GM12874 (cell line): ENCODE measurements around the gene HPSE2.

Source experiments
- CTCF ChIP-seq: IDR thresholded peaks from 2 replicates; pipeline ENCODE4 v1.5.1; 2011; ENCODE audit warnings: low read depth, mild to moderate bottlenecking, control low read depth, low read length, moderate library complexity; ENCODE audit not compliant: insufficient read depth

The HPSE2 gene

GRCh38 chr10:98519841-98520240, 715.8 kb downstream of the HPSE2 start:
- no peak for TF ChIP-seq CTCF

- TF ChIP-seq CTCF = no peak
Measured at GRCh38 chr10:98517672-98518071, 718.0 kb downstream of the HPSE2 start.

- no peak for TF ChIP-seq CTCF
Measured at GRCh38 chr10:98516352-98516751, 719.3 kb downstream of the HPSE2 start.

- TF ChIP-seq CTCF = no peak
Measured at GRCh38 chr10:98513704-98514103, 721.9 kb downstream of the HPSE2 start.

GRCh38 chr10:98511876-98512275, 723.8 kb downstream of the HPSE2 start:
- TF ChIP-seq CTCF = no peak

- no peak for TF ChIP-seq CTCF
Measured at GRCh38 chr10:98510412-98510995, 725.1 kb downstream of the HPSE2 start.

- no peak for TF ChIP-seq CTCF
Measured at GRCh38 chr10:98509745-98510144, 725.9 kb downstream of the HPSE2 start.

- no peak for TF ChIP-seq CTCF
Measured at GRCh38 chr10:98492763-98493162, 742.9 kb downstream of the HPSE2 start.
